Activated T-cell treated with anti-CD3 and anti-CD28 coated beads for 24 hours (primary cell): Measurements from ENCODE around the gene RHOC.

Experiments used
- DNase-seq: peaks from one replicate; pipeline ENCODE4 v3.0.0-alpha.2; 2020; ENCODE audit warnings: low read depth

RHOC gene

GRCh38 chr1:112717263-112717873 lies 10.4 kb upstream of the RHOC start:
- no peak for DNase-seq

GRCh38 chr1:112716133-112716720 lies 9.3 kb upstream of the RHOC start:
- peak; percentile 72 for DNase-seq

- DNase-seq = peak; percentile 88
Measured at GRCh38 chr1:112715264-112716053, 8.5 kb upstream of the RHOC start, which contains the start of gene PPM1J. Gene PPM1J, minus strand, starts transcription at chr1:112715332. Its CDS starts 31 bp downstream, at chr1:112715301.

- no peak for DNase-seq
Measured at GRCh38 chr1:112714313-112715263, 7.7 kb upstream of the RHOC start.

- DNase-seq = no peak
Measured at GRCh38 chr1:112713466-112714312, 6.8 kb upstream of the RHOC start.

- DNase-seq = no peak
Measured at GRCh38 chr1:112712701-112713128, 5.8 kb upstream of the RHOC start.

- DNase-seq = no peak
Measured at GRCh38 chr1:112712191-112712590, 5.3 kb upstream of the RHOC start.

GRCh38 chr1:112711670-112712069 lies 4.7 kb upstream of the RHOC start:
- no peak for DNase-seq

GRCh38 chr1:112711041-112711440 lies 4.1 kb upstream of the RHOC start:
- DNase-seq = no peak

- DNase-seq = no peak
Measured at GRCh38 chr1:112710586-112710985, 3.7 kb upstream of the RHOC start.

GRCh38 chr1:112710159-112710558 lies 3.2 kb upstream of the RHOC start:
- no peak for DNase-seq

GRCh38 chr1:112708489-112708888 lies 1.6 kb upstream of the RHOC start:
- no peak for DNase-seq

- DNase-seq = no peak
Measured at GRCh38 chr1:112708002-112708448, 1.1 kb upstream of the RHOC start.

- peak; percentile 56 for DNase-seq
Measured at GRCh38 chr1:112707221-112708001, 484 bp upstream of the RHOC start.

GRCh38 chr1:112704934-112705627 lies 1.8 kb downstream of the RHOC start:
- DNase-seq = peak; percentile 18

- DNase-seq = no peak
Measured at GRCh38 chr1:112704391-112704933, 2.5 kb downstream of the RHOC start.

- DNase-seq = no peak
Measured at GRCh38 chr1:112703706-112704105, 3.2 kb downstream of the RHOC start.

- DNase-seq = no peak
Measured at GRCh38 chr1:112702420-112703261, 4.3 kb downstream of the RHOC start.
